Stimulated activated CD4-positive, alpha-beta T cell treated with anti-CD3 and anti-CD28 coated beads, Interleukin-12 subunit alpha, Interleukin-12 subunit beta, amount 100 ng/mL, for 4 hours (primary cell): ENCODE measurements around the gene CHRNA10.

Source experiments
- DNase-seq: peaks from one replicate; pipeline ENCODE4 v3.0.0-alpha.2; 2020

Gene CHRNA10

GRCh38 chr11:3627291-3627690, 43.9 kb downstream of the CHRNA10 start:
- DNase-seq, result no peak

- no peak for DNase-seq
Observed at GRCh38 chr11:3626250-3626960, 44.8 kb downstream of the CHRNA10 start.

- DNase-seq, result no peak
Observed at GRCh38 chr11:3623767-3624458, 47.3 kb downstream of the CHRNA10 start.

- no peak for DNase-seq
Observed at GRCh38 chr11:3623121-3623520, 48.1 kb downstream of the CHRNA10 start.

- DNase-seq, result no peak
Observed at GRCh38 chr11:3622521-3622920, 48.7 kb downstream of the CHRNA10 start.

GRCh38 chr11:3617990-3618389, 53.2 kb downstream of the CHRNA10 start:
- DNase-seq, result no peak

- no peak for DNase-seq
Observed at GRCh38 chr11:3616721-3617460, 54.3 kb downstream of the CHRNA10 start.

GRCh38 chr11:3615998-3616397, 55.2 kb downstream of the CHRNA10 start:
- no peak for DNase-seq
